ENCODE measurements around the gene HCN3. TPM values are rescaled to one million over a fixed set of nuclear protein-coding genes. Genes with fewer than 3 reads are reported as not detected.
"Not testable (repeated sequence)": the region's sequence is repeated elsewhere in the genome, so short reads cannot be mapped to it uniquely, and the experiment has no call there.

Gene HCN3
- total RNA-seq, 1 donor from 2014 or later: 10.6 TPM

- no peaks in the 10 kb centered on the region for H3K27me3 Mint-ChIP-seq
- H3K36me3 Mint-ChIP-seq: peaks cover 12% of the 10 kb centered on the region
- H3K4me3 Mint-ChIP-seq: no peak overlapping the region
- H3K9me3 Mint-ChIP-seq: no peaks in the 10 kb centered on the region
- no peak for TF ChIP-seq CTCF (conservative IDR thresholded peaks at IDR 0.05)
- no peak for DNase-seq (ENCODE audit: extremely low spot score, unreplicated experiment)
- no peak overlapping the region for H3K27ac Mint-ChIP-seq
- H3K4me1 Mint-ChIP-seq (ENCODE audit: unreplicated experiment): no peaks in the 10 kb centered on the region
These were observed 7.8 kb downstream of the HCN3 start for GRCh38 chr1:155285063-155285462.

GRCh38 chr1:155285631-155286044, 8.4 kb downstream of the HCN3 start:
- no peaks in the 10 kb centered on the region for H3K4me1 Mint-ChIP-seq (ENCODE audit: unreplicated experiment)
- no peaks in the 10 kb centered on the region for H3K27me3 Mint-ChIP-seq
- peaks cover 12% of the 10 kb centered on the region for H3K36me3 Mint-ChIP-seq
- no peak overlapping the region for H3K27ac Mint-ChIP-seq
- DNase-seq (ENCODE audit: extremely low spot score, unreplicated experiment): no peak
- H3K4me3 Mint-ChIP-seq: no peak overlapping the region
- no peak for TF ChIP-seq CTCF (conservative IDR thresholded peaks at IDR 0.05)
- H3K9me3 Mint-ChIP-seq: no peaks in the 10 kb centered on the region

DNA sequence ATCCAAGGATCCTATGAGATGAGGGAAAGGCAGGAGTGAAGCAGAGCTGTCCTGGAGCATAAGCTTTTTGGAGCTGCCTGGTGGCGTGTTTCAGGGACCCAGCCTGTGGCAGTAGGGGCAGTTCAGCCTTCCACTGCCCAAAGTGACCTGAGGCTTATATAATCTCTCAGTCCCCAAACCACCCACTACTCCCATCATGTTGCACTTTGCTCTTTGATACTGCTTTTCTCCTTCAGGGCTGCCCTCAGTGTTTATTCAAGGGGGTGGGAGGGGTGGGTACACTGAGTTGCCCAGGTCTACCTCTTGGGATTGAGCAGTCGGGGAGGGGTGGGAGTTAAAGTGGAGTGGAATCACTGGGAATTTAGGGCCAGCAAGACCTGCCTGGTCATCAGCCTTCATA, 9.3 kb downstream of the HCN3 start:
- Mint-ChIP-seq H3K27ac (no peak overlapping the region), H3K27me3 (peaks cover 2% of the 10 kb centered on the region), H3K36me3 (peaks cover 12% of the 10 kb centered on the region), H3K4me1 (ENCODE audit: unreplicated experiment) (no peaks in the 10 kb centered on the region), H3K9me3 (no peaks in the 10 kb centered on the region), H3K4me3 (no peak overlapping the region)
- no peak for TF ChIP-seq CTCF (conservative IDR thresholded peaks at IDR 0.05)
- DNase-seq (ENCODE audit: extremely low spot score, unreplicated experiment): no peak

DNA sequence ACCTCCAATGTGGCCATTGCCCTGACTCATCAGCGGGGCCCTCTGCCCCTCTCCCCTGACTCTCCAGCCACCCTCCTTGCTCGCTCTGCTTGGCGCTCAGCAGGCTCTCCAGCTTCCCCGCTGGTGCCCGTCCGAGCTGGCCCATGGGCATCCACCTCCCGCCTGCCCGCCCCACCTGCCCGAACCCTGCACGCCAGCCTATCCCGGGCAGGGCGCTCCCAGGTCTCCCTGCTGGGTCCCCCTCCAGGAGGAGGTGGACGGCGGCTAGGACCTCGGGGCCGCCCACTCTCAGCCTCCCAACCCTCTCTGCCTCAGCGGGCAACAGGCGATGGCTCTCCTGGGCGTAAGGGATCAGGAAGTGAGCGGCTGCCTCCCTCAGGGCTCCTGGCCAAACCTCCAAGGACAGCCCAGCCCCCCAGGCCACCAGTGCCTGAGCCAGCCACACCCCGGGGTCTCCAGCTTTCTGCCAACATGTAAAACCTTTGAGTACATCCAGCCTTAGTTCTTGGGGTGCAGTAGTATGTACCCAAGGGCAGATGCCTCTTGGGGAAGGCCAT, 10.8 kb downstream of the HCN3 start:
- Mint-ChIP-seq H3K27ac (no peak overlapping the region), H3K36me3 (peaks cover 5% of the 10 kb centered on the region), H3K4me3 (no peak overlapping the region), H3K4me1 (ENCODE audit: unreplicated experiment) (no peaks in the 10 kb centered on the region), H3K27me3 (peaks cover 3% of the 10 kb centered on the region), H3K9me3 (no peaks in the 10 kb centered on the region)
- no peak for TF ChIP-seq CTCF (conservative IDR thresholded peaks at IDR 0.05)
- DNase-seq (ENCODE audit: extremely low spot score, unreplicated experiment): no peak

- H3K4me3 Mint-ChIP-seq; H3K27ac Mint-ChIP-seq; H3K4me1 Mint-ChIP-seq (ENCODE audit: unreplicated experiment); H3K36me3 Mint-ChIP-seq; H3K9me3 Mint-ChIP-seq; H3K27me3 Mint-ChIP-seq; DNase-seq (ENCODE audit: extremely low spot score, unreplicated experiment): not testable (repeated sequence)
These were observed 13.7 kb downstream of the HCN3 start for GRCh38 chr1:155291006-155291405.

DNA sequence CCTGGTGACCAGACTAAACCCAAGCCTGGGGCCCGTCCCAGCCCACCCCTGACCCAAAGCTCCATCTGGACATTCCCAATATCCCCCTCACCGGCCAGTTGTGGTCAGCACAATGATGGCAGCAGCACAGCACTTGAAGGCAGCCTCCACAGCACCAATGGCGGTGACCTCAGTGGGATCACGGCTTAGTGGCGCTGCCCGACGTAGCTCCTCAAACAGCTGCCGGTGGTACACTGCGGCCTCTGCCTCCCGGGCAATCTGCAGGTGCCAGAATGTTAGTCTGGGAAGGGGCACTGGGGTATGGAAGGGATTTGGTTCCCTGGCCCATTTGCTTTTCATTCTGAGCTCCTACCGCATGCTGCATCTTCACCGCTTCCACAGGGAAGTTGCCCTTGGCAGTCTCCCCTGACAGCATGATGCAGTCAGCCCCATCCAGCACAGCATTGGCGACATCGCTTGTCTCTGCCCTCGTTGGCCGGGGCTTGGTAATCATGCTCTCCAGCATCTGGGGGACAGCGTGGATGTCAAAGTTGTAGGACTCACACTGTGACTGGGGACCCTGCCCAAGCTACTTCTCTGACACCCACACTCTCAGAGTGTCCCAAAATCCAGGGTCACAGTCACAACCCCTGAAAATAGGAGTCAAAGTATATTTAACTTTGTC, 16.0 kb downstream of the HCN3 start:
- H3K4me3 Mint-ChIP-seq: no peak overlapping the region

More for the DNA sequence above, 16.0 kb downstream of the HCN3 start:
- Mint-ChIP-seq H3K27me3 (peaks cover 12% of the 10 kb centered on the region), H3K4me1 (ENCODE audit: unreplicated experiment) (no peaks in the 10 kb centered on the region), H3K36me3 (peaks cover 5% of the 10 kb centered on the region), H3K9me3 (no peaks in the 10 kb centered on the region), H3K27ac (no peak overlapping the region)
- no peak for DNase-seq (ENCODE audit: extremely low spot score, unreplicated experiment)
- no peak for TF ChIP-seq CTCF (conservative IDR thresholded peaks at IDR 0.05)

All from type B pancreatic cell (in vitro differentiated cells).